ENCODE data around the gene ACOXL.
"Not testable (repeated sequence)": the region's sequence is repeated elsewhere in the genome, so short reads cannot be mapped to it uniquely, and the experiment has no call there.

ACOXL gene

DNA sequence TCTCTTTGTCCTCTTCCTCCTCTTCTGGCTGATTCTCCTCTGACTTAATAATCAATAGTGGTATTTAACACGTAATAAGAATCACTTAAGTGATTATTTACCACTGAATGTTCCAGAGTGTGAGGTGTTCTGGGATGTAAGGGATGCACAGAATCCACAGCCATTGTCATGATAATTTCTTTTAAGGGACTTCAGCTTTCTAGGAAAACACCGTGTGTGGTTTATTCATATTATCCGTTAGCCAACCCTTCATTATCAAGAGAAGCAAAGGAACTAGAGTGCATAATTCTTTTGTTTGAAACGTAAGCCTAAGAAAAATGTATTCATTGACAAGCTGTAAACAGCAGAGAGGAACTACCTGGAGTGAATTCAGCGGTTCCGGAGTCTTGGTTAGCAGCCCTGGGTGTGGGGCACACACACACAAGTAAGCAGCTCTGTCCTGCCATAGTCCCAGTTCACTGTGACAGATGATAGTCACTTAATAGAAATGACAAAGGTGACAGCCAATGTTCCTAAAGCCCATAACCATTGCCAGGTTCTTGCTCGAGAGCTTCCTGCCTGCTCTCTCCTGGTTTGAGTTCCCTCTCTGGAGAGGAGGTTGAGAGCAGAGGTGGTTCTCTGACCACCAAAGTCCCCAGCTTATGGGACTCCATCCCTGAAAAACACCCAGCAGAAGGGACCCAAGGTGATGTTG lies 101.9 kb downstream of the ACOXL start:
- no peak for DNase-seq

DNA sequence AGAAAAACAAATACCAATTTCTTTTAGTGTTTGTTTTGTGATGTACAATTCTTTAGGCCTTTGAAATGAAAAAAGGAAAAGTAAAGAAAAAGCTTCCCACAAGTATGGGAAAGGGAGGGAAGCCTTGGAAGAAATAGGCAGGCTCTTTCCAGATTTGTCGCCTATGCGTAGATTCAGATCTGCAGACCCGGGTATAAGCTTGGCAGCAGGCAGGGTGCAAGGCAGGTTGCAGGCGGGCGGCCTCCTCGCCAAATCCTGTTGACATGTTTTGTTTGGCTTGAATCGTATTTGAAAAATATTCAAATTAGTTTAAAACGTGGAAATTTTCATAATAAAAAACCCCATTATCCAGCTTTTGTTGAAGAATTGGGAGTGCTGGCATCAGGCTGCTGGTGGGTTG lies 104.3 kb downstream of the ACOXL start:
- no peak for DNase-seq

DNA sequence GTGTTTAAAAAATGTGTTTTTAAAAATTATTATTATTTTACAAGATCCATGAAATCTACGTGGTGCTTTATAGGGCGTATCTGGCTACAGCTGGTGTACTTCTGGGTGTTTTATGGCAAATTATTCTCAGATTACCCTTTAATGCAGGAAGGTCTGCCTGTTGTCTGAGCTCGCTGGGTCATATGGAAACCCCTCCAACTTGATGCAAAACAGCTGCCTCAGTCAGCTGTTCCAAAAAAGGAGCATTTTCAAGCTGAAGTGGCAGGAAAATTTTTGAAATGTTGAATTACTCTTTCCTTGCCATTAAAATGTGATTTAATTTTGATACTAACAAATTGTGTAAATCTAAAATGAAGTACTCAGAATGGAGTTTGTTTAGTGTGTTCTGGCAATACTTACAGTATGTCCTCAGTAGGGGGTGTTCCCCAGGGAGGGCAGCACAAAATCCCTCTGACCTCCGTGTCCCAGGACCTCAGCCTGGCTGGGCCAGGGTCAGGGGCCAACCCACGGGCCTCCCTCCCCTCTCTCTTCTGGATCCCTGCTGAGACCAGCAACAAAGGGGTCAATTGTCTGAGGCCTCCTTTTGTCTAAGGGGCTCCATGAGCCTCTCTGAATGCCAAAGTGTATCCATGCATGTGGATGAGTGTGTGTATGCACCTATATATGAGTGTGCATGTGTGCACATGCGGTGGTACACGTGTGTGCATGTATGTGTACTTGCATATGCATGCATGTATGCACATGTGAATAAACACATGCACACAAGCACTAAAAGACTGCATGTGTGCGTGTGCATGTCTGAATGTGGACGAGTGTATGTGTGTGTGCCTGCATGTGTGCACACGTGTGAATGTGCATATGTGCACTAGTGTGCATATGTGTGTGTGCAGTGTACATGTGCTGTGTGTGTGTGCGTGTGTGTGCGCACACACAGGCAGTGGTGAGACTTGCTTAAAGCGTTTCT lies 105.4 kb downstream of the ACOXL start:
- no peak for DNase-seq

DNA sequence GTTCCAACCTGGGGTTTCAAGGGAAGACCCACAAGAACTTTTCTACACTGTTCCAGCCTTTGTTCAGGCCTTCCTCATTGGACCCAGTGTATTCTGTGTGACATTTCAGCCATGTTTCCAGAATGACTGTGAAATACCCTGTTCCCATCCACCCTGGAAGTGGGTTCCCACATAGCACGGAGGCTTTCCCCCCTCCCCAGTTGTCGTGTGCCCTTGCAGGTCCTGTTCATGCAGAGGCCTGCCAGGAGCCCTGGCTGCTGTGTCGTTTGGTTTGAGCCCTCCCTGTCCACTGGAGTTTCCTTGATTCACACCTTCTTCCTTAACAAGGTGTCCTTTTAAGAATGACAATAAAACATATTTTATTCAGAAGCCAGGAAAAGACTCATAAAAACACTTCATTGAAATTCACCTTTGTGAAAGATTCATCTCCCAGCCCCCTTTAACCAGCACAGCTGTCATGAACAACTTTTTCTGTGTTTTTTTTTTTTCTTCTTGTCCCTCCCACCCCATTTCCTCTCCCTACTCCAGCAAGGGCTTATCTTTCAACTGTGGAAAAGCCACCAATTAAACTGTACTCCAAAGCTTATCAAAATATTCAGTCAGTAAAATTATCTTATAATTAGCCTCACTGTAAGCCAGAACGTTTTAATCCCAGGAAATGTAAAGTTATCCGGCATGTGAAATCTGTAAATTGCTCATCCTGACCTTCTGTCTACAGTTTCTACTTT lies 106.4 kb downstream of the ACOXL start:
- DNase-seq, result no peak

DNA sequence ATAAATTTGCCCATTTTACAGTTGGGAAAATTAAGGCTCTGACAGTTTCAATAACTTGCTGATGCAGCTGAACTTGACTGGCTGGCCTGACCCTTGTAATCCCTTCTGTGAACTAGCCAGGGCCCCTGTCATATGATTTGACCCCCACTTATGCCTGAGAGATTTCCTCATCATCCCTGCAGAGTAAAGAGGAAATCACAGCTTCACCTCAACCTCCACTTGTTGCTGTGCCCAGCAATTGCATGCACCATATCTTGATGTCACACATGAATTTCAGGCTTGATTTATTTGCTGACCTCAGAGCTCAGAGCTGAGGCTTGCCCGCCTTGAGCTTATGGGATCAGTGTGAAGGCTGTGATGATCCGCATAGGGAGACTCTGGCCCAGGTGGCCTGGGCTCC lies 108.1 kb downstream of the ACOXL start:
- no peak for DNase-seq

DNA sequence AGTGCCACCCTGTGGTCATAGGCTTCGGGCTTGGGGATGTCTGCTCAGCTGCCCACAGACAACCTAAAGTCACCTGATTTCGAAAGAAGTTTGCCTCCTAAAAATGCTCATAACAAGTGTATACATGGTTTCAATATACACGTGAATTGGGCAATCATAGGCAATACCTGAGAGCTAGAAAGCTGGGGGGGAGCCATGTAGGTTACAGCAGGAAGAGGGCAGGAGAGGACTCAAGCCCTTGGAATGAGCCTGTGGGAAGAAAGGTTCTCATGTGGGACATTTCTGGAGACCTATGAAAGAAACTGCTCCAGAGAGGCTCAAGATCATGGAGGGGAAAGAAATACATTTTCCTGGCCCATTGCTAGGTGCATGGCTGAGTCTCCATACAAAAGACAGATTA lies 109.7 kb downstream of the ACOXL start:
- no peak for DNase-seq

DNA sequence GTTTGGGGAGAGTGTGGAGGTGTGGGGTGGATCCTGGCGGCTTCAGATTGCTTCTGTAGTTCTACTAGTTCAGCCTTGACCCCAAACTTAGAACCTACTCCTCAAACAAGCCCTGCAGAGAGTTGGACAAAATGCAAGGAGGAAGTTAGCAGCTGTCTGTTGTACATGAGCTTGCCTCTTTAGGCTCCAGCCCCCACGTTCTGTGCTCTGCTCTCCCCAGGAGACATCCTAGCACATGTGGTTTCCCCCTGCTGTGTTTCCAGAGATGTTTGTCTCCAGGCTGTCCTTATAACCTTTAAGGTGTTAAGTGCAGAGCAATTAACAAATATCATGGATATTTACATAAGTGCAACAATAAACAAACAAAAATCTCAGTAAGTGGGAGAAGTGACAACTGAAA lies 111.1 kb downstream of the ACOXL start:
- no peak for DNase-seq

DNA sequence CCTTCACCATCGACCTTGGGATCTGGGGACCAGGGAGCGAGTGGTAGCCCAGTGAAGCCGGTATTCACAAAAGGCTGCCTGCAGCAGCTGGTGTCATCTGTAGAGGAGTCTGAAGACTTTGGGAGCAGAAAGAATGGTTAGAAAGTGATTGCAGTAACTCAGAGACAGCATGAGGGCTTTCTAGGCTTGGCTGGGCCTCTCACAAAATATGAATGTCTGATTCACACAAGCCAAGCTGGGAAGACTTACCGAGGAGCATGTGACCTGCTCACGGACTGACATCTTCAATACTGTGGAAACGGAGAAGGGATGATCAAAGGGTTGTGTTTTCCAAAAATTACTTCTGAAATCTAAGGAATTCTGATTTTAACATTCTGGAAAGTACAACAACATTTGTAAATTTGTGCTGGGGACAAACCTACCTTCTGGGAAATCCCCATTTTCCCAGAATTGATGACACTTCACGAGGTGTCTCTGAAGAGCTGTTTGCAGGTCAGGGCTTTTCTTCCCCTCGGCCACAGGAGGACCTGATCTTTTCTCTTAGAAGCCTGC lies 111.7 kb downstream of the ACOXL start:
- no peak for DNase-seq

DNA sequence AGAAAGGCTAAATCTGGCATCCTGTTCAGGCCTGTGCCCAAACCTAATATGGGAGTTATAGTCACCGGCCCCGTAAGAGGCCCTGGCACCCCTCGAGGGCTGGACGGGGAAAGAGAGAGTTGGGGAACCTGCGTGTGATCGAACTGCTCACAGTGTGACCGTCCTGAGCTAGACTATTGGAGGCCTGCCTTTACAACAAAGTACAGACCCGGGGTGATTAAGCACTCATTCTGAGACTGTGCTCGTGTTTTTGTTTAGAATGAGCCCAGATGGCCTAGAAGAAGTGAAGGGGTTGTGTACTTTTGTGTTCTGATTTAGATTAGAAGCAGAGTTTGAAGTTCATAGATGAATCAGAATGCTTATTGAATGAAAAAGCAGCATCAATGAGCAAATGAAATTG lies 115.3 kb downstream of the ACOXL start:
- DNase-seq, result no peak

DNA sequence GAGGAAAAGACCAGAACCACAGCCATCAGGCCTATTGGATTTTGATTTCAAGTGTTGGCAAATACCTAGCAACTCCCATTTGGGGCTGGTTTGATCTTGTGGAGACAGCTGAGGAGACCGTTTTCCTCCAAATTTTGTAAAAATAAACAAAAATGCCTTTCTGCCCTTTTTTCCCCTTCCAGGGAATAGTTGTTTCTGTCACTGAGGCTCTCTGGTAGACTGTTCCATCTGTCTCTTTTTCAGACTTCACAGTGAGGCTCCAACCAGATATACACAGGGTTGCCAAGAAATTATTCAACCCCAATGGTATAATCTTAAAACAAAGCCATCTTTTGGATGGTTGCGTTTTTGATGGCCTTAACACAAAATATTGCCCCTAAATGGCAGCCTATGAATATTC lies 115.7 kb downstream of the ACOXL start:
- no peak for DNase-seq

DNA sequence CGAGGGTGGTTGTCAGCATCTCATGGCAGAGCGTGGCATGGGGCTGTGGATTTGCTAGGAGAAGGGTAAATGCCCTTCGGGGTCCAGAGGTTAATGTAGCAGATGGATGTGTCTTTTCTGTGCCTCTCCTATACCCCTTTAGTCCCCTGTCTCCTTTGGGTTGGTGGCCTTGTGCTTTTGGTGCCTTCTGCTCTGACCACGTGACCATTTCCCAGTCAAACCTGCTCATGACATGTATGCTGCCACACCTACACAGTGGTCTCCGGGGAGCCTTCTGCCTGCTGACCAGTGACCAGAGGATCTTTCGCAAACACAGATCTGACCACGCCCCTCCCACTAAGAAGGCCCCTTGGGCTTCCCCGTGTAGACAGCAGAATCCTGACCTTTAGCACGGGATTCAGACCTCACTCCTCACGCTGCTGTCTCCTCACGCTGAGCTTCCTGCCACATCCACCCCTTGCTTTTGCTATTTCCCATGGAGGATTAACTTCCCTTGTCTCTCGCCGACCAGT lies 116.2 kb downstream of the ACOXL start:
- DNase-seq, result no peak

DNA sequence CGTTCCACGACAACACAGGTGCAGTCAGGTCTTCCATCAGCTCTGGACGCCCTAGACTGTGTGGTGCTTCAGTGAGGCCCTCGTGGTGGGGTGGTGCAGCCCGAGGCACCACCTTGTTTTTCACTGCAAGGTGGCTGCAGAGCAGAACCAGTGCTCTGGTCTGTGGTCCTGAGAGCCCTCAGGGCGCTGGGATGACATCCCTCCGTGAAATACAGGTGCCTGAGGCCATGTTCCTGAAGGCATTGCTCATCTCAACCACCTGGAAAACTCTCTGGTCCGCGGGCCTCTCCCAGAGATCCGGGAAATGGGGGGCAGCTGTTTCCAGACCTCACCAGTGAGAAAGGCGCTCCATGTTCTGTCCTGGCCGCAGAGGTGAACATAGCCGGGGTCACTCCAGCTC lies 119.2 kb downstream of the ACOXL start:
- no peak for DNase-seq

DNA sequence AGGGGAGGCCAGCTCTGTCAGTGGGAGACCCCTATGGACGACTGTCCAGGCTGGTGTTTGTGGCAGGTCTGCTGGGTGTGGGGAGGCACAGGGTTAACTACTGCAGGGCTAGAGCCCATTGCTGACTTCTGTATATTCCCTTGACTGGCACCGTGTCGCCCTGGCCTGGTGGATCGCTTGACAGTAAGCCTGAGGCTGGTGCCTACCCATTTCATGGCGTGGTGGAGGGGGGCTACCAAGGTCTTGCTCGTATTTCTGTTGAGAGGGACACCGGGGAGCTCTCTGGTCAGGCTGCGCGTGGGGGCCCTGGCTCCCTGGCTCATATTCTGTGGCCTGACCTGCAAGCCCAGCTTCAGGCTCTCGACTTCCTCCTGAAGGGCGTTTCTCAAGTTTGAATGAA lies 119.7 kb downstream of the ACOXL start:
- no peak for DNase-seq

DNA sequence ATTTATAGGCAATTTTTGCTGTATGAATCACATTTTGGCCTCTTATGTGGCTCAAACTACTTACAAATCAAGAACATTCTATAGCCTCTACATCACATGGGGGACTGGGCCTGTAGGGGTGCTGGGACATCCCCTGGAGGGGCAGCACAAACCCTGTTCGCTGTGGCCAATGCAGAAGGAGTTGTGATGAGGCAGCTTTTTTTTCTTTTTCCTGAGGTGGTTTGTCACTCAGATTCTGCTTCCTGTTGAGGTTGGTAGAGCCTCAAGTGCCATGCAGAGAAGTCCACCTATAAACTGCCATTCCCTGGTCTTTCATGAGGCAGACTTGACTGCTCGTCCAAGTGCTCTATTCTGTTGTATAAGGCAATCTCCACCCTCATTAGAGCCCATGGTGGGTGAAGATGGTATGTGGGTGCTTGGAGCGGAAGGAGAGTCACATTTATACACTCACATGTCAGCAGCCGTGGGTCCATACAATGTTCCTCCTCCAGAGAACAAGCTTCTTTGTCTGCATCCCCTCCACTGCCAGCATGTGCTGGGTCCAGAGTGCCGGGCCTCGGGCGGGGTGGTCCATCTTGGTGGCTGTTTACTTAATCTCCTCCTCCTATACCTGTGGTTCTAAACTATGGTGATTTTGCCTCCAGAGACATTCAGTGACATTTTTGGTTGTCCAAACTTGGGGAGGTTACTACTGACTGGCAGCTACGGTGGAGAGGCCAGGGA lies 120.3 kb downstream of the ACOXL start:
- no peak for DNase-seq

DNA sequence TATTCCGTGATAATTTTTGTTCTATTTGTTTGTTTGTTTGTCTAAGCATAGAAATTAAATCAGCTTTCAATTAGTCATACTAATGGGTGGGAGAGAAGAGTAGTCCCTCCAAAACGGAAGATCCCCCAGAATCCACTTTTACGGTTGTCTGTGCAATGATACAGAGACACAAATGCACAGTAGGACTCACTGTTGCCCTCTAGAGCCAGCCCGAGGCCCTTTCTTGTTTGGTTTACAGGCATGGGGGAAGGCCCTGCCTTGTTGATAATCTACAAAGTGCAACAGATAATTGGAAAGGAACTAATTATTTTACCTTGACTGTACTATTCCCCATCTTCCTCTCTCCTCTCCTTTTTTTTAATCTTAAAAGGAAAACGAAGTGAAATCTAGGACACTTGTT lies 121.1 kb downstream of the ACOXL start:
- DNase-seq, result no peak

DNA sequence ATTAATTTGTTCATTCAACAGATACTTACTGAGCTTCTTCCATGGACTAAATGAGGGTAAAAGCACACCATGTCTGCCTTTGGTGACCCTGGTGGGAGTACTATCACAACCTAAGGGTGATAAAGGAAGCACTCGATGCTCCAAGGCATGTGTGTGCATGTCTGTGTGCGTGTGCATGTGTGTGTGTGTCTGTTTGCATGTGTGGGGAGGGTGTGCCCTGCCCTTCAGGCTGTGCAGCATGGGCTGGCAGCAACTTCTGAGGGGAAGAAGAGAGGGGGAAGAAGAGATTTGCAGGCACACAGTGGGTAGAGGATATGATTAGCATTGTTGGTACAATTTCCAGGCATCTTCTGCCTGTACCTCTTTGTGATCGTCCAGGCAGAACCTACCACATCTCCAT lies 121.6 kb downstream of the ACOXL start:
- no peak for DNase-seq

DNA sequence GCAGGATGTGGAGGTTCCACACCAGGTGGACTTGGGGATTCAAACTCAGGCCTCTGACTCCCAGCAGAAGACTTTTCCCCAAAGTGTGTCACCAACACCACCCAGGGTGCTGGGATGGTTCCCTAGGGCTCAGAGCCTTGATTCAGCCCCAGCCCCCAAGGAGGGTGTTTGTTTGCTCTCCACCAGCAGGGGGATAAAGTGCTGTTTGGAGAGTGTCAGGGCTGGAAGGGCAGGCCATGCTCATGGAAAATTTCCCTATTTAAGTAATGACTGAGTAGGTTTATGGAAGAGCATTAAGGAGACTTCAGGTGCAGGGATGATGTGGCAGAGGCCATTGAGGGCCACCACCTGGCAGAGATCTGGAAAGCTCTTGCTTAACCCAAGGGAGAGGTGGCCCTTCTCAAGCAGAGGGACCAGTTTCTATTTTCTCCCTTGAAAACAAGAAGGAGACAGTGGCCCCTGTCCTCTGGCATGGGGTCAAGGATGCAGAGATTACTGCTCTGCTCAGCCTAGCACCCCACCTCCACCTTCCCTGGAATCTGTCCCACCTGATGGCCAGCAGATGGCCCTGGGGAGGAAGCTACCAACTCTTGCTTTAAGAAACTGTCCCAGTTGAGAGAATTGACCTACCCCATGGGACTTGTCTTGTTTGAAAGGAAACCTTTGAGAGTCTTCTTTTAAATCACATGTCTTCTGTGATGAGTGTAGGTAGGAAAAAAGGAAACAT lies 122.1 kb downstream of the ACOXL start:
- DNase-seq, result no peak

DNA sequence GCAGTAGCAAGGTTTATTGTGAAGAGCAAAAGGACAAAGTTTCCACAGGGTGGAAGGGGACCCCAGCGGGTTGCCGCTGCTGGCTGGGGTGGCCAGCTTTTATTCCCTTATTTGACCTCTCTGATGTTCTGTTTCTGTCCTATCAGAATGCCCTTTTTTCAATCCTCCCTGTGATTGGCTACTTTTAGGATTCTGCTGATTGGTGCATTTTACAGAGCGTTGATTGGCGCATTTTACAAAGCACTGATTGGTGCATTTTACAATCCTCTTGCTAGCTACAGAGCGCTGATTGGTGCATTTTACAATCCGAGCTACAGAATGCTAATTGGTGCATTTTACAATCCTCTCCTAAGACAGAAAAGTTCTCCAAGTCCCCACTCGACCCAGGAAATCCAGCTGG lies 123.5 kb downstream of the ACOXL start:
- DNase-seq, result not testable (repeated sequence)

DNA sequence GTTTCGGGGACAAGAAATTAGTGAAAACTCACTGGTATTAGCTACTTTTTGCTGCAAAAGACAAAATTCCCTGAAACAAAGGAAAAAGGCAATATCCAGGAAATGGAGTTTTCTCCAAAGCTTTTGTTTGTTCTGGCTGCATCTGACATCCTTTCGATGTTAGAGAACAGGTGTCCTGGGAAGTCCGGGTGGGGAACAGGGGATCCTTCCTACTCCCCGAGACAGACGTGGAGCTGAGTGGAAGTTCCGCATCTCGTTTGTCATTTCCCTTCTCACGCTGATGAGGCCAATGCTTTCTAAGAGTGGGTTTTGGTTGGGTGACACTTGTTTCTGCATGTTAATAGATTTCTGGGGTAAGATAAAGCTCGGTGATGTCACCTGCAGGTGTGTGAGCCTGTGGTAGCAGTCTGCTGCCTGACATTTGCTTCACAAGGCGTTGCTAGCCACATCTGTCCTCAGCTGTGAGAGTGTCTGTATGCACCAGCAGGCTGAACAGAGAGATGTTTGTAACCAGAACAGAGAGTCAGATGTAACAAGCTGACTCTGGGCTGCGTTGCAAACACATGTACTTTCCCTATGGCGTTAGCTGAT lies 125.9 kb downstream of the ACOXL start:
- DNase-seq, result no peak

DNA sequence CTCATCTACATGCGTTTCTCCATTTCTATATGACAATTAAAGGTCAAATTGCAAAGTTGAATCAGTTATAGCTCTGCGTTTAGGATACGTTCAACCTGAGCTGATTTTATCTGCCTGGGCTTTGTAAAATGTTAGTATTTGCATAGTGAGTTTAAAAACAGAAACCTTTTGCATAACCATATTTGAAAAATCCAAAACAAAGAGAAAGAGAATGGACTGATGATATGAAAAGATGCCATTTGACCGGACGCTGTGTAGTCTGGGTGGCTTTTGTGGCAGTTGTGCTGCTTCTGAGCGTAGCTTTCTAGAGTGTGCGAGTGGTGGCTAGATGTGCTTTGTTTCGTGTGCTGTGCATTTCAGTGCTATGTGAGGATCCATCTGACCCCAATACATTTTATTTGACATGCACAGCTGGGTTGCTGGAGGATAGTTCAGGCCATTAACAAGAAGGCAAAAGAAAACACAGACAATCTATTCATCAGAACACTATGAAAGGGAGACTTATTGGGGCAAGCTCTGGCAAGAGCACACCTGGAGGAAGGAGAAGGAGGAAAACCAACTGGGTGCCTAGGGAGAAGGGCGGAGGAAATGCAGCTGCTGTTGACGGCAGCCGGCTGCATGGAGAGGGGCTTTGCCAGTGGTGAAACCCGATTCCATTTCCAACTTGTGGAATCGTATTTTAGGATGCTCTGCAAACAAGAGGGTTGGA lies 126.8 kb downstream of the ACOXL start:
- DNase-seq, result no peak

DNA sequence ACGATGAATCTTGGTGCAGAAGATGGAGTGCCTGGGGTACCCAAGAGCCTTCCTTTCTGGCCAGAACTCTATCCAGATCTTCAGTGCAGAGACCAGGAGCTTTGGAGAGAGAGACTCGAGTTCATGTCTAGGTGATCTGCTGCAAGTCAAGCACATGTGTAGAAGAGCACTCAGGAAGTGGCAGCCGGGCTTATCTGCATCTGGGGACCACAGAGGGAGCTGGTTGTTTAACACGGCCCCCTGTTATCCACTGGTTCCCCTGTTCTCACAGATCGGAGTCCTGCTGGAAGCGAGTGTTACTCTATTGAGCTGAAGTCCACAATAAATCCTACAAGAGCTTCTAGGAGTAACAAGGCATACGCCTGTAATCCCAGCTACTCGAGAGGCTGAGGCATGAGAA lies 128.3 kb downstream of the ACOXL start:
- DNase-seq, result no peak
